ENCODE results near the gene PLCG2.
A peak's percentile ranks its signal among the peaks of the same experiment; 100 is the strongest.
"Not testable (repeated sequence)": the region's sequence is repeated elsewhere in the genome, so short reads cannot be mapped to it uniquely, and the experiment has no call there.

The PLCG2 gene

GRCh38 chr16:81738783-81739496 is 40.2 kb upstream of the PLCG2 start:
- no peaks in the 10 kb centered on the region for H3K36me3 ChIP-seq (replicated peaks in 1 of 2; ENCODE audit: control insufficient read depth in 2 of 2, insufficient read depth in 2 of 2, low read length in 2 of 2)
- no peak overlapping the region for H3K4me2 ChIP-seq (ENCODE audit: insufficient read depth, low read length, poor library complexity, severe bottlenecking)
- H2AFZ ChIP-seq (ENCODE audit: low read length) = no peak overlapping the region
- no peak overlapping the region for H3K18ac ChIP-seq (ENCODE audit: low read length)
- DNase-seq (ENCODE audit: low spot score) = no peak
- peak overlapping the region; percentile 95 for H2AK5ac ChIP-seq (ENCODE audit: low read depth, low read length)
- peaks cover 0 to 4% (median 0%) of the 10 kb centered on the region in 3 experiments for H3K27me3 ChIP-seq (ENCODE audit: control insufficient read depth in 3 of 3, insufficient read depth in 3 of 3, low read depth in 1 of 3, low read length in 3 of 3)
- no peak overlapping the region for H2BK120ac ChIP-seq (ENCODE audit: low read depth, low read length)
- no peak overlapping the region for H3K27ac ChIP-seq (replicated peaks; ENCODE audit: low read length)
- H4K91ac ChIP-seq (ENCODE audit: low read depth, low read length, poor library complexity) = no peak overlapping the region
- no peak overlapping the region for H3K14ac ChIP-seq (ENCODE audit: low read length)
- WGBS, 2 donors (ENCODE audit: extremely low coverage in 2 of 2, insufficient read length in 2 of 2, insufficient replicate concordance in 1 of 2) = no CpG with 5 or more reads among the region's 18 CpGs
- H3K23ac ChIP-seq (ENCODE audit: low read depth, low read length, poor library complexity) = no peak overlapping the region
- H2BK5ac ChIP-seq (ENCODE audit: low read length) = peak overlapping the region; percentile 13
- H3K9ac ChIP-seq (ENCODE audit: low read depth, low read length, poor library complexity) = no peak overlapping the region
- H4K8ac ChIP-seq (ENCODE audit: low read depth, low read length) = no peak overlapping the region
- H3K9me3 ChIP-seq (replicated peaks in 1 of 2; ENCODE audit: control insufficient read depth in 2 of 2, insufficient read depth in 1 of 2, low read depth in 1 of 2, low read length in 2 of 2) = peaks cover 0 to 2% of the 10 kb centered on the region in 2 donors
- H3K4ac ChIP-seq (ENCODE audit: low read length) = no peak overlapping the region
- peak overlapping the region; percentile 55 for H2BK15ac ChIP-seq (ENCODE audit: low read length)
- no peaks in the 10 kb centered on the region for H3K79me1 ChIP-seq (ENCODE audit: low read depth, low read length)
- no peak overlapping the region for H3K4me3 ChIP-seq (ENCODE audit: low read length in 2 of 2)
- peak overlapping the region; percentile 1 for H2BK12ac ChIP-seq (ENCODE audit: low read length)
- no peaks in the 10 kb centered on the region for H3K4me1 ChIP-seq (ENCODE audit: control insufficient read depth in 2 of 2, insufficient read depth in 1 of 2, low read depth in 1 of 2, low read length in 2 of 2)

DNA sequence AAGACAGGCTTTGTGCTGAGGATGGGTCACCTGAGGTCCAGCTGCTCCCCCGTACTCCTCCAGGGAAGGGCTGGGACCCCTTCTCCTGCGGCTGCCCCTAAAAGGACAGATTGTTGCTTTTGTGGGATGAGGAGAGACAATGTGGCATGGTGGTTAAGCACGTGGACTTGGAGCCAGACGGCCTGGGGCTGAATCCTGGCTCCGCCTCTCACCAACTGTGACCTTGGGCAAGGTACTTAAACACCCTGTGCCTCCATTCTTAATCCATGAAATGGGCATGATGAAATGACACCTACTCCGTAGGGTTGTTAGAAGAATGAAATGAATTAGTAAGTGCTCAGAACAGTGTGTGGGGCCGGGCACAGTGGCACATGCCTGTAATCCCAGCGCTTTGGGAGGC is 39.6 kb upstream of the PLCG2 start:
- no peak overlapping the region for H2BK120ac ChIP-seq (ENCODE audit: low read depth, low read length)
- H4K8ac ChIP-seq (ENCODE audit: low read depth, low read length) = no peak overlapping the region
- H3K4me2 ChIP-seq (ENCODE audit: insufficient read depth, low read length, poor library complexity, severe bottlenecking) = no peak overlapping the region
- H3K4me3 ChIP-seq (ENCODE audit: low read length in 2 of 2) = no peak overlapping the region
- H3K27me3 ChIP-seq (ENCODE audit: control insufficient read depth in 3 of 3, insufficient read depth in 3 of 3, low read depth in 1 of 3, low read length in 3 of 3) = peaks cover 0 to 4% (median 0%) of the 10 kb centered on the region in 3 experiments
- H2AK5ac ChIP-seq (ENCODE audit: low read depth, low read length) = peak overlapping the region; percentile 71
- H3K4ac ChIP-seq (ENCODE audit: low read length) = no peak overlapping the region
- peaks cover 0 to 2% of the 10 kb centered on the region in 2 donors for H3K9me3 ChIP-seq (replicated peaks in 1 of 2; ENCODE audit: control insufficient read depth in 2 of 2, insufficient read depth in 1 of 2, low read depth in 1 of 2, low read length in 2 of 2)
- H3K14ac ChIP-seq (ENCODE audit: low read length) = no peak overlapping the region
- H2BK15ac ChIP-seq (ENCODE audit: low read length) = no peak overlapping the region
- H3K23ac ChIP-seq (ENCODE audit: low read depth, low read length, poor library complexity) = no peak overlapping the region
- no peak overlapping the region for H3K27ac ChIP-seq (replicated peaks; ENCODE audit: low read length)
- peak overlapping the region; percentile 13 for H2BK5ac ChIP-seq (ENCODE audit: low read length)
- H3K9ac ChIP-seq (ENCODE audit: low read depth, low read length, poor library complexity) = no peak overlapping the region
- no peak overlapping the region for H2AFZ ChIP-seq (ENCODE audit: low read length)
- no peaks in the 10 kb centered on the region for H3K79me1 ChIP-seq (ENCODE audit: low read depth, low read length)
- no peaks in the 10 kb centered on the region for H3K36me3 ChIP-seq (replicated peaks in 1 of 2; ENCODE audit: control insufficient read depth in 2 of 2, insufficient read depth in 2 of 2, low read length in 2 of 2)
- H4K91ac ChIP-seq (ENCODE audit: low read depth, low read length, poor library complexity) = no peak overlapping the region
- H2BK12ac ChIP-seq (ENCODE audit: low read length) = no peak overlapping the region
- no peaks in the 10 kb centered on the region for H3K4me1 ChIP-seq (ENCODE audit: control insufficient read depth in 2 of 2, insufficient read depth in 1 of 2, low read depth in 1 of 2, low read length in 2 of 2)
- WGBS, 2 donors (ENCODE audit: extremely low coverage in 2 of 2, insufficient read length in 2 of 2, insufficient replicate concordance in 1 of 2) = no CpG with 5 or more reads among the region's 8 CpGs
- no peak for DNase-seq (ENCODE audit: low spot score)
- H3K18ac ChIP-seq (ENCODE audit: low read length) = no peak overlapping the region

DNA sequence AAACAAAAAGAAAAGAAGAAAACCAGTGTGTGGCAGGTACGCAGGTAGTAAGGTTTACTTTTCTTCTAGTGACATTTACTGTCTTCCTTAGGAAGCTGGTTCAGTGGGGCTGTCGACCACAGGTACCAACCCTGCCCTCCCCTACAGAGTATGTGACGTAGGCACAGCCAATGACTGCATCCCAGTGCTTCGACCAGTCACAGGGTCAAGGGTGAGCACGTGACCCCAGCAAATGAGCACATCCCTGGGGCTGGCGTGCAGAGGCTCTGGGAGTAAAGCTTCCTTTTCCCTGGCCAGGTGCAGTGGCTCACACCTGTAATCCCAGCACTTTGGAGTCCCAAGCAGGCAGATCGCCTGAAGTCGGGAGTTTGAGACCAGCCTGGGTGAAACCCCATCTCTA is 38.9 kb upstream of the PLCG2 start:
- H3K14ac ChIP-seq (ENCODE audit: low read length) = no peak overlapping the region
- H3K4me2 ChIP-seq (ENCODE audit: insufficient read depth, low read length, poor library complexity, severe bottlenecking) = no peak overlapping the region
- H2BK120ac ChIP-seq (ENCODE audit: low read depth, low read length) = no peak overlapping the region
- no peak overlapping the region for H2AK5ac ChIP-seq (ENCODE audit: low read depth, low read length)
- H3K4ac ChIP-seq (ENCODE audit: low read length) = no peak overlapping the region
- H4K91ac ChIP-seq (ENCODE audit: low read depth, low read length, poor library complexity) = no peak overlapping the region
- H2AFZ ChIP-seq (ENCODE audit: low read length) = no peak overlapping the region
- H2BK5ac ChIP-seq (ENCODE audit: low read length) = no peak overlapping the region
- no peak overlapping the region for H4K8ac ChIP-seq (ENCODE audit: low read depth, low read length)
- no peaks in the 10 kb centered on the region for H3K79me1 ChIP-seq (ENCODE audit: low read depth, low read length)
- H3K27ac ChIP-seq (replicated peaks; ENCODE audit: low read length) = no peak overlapping the region
- DNase-seq (ENCODE audit: low spot score) = no peak
- peak overlapping the region in 1 of 2 donors; percentile 61 for H3K4me3 ChIP-seq (ENCODE audit: low read length in 2 of 2)
- no peak overlapping the region for H2BK12ac ChIP-seq (ENCODE audit: low read length)
- H3K27me3 ChIP-seq (ENCODE audit: control insufficient read depth in 3 of 3, insufficient read depth in 3 of 3, low read depth in 1 of 3, low read length in 3 of 3) = peaks cover 0 to 4% (median 0%) of the 10 kb centered on the region in 3 experiments
- peak overlapping the region; percentile 2 for H3K18ac ChIP-seq (ENCODE audit: low read length)
- no peaks in the 10 kb centered on the region for H3K36me3 ChIP-seq (replicated peaks in 1 of 2; ENCODE audit: control insufficient read depth in 2 of 2, insufficient read depth in 2 of 2, low read length in 2 of 2)
- H3K9me3 ChIP-seq (replicated peaks in 1 of 2; ENCODE audit: control insufficient read depth in 2 of 2, insufficient read depth in 1 of 2, low read depth in 1 of 2, low read length in 2 of 2) = peaks cover 0 to 2% of the 10 kb centered on the region in 2 donors
- no peaks in the 10 kb centered on the region for H3K4me1 ChIP-seq (ENCODE audit: control insufficient read depth in 2 of 2, insufficient read depth in 1 of 2, low read depth in 1 of 2, low read length in 2 of 2)
- H3K23ac ChIP-seq (ENCODE audit: low read depth, low read length, poor library complexity) = no peak overlapping the region
- WGBS, 2 donors (ENCODE audit: extremely low coverage in 2 of 2, insufficient read length in 2 of 2, insufficient replicate concordance in 1 of 2) = no CpG with 5 or more reads among the region's 8 CpGs
- peak overlapping the region; percentile 50 for H3K9ac ChIP-seq (ENCODE audit: low read depth, low read length, poor library complexity)
- no peak overlapping the region for H2BK15ac ChIP-seq (ENCODE audit: low read length)

DNA sequence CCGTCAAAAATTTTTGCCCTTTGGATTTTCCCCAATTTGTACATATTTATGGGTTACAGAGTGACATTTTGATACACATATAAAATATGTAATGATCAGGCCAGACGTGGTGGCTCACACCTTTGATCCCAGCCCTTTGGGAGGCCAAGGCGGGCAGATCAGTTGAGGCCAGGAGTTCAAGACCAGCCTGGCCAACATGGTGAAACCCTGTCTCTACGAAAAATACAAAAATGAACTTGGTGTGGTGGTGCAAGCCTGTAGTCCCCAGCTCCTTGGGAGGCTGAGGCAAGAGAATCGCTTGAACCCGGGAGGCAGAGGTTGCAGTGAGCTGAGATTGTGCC is 37.7 kb upstream of the PLCG2 start:
- not testable (repeated sequence) for H3K4ac ChIP-seq (ENCODE audit: low read length); H4K91ac ChIP-seq (ENCODE audit: low read depth, low read length, poor library complexity); H3K9ac ChIP-seq (ENCODE audit: low read depth, low read length, poor library complexity); DNase-seq (ENCODE audit: low spot score); H3K4me2 ChIP-seq (ENCODE audit: insufficient read depth, low read length, poor library complexity, severe bottlenecking); H3K14ac ChIP-seq (ENCODE audit: low read length); H3K18ac ChIP-seq (ENCODE audit: low read length); H3K9me3 ChIP-seq (replicated peaks in 1 of 2; ENCODE audit: control insufficient read depth in 2 of 2, insufficient read depth in 1 of 2, low read depth in 1 of 2, low read length in 2 of 2); H3K4me1 ChIP-seq (ENCODE audit: control insufficient read depth in 2 of 2, insufficient read depth in 1 of 2, low read depth in 1 of 2, low read length in 2 of 2); H4K8ac ChIP-seq (ENCODE audit: low read depth, low read length); H2BK120ac ChIP-seq (ENCODE audit: low read depth, low read length); H2BK12ac ChIP-seq (ENCODE audit: low read length); H2BK15ac ChIP-seq (ENCODE audit: low read length); H2AK5ac ChIP-seq (ENCODE audit: low read depth, low read length); H2AFZ ChIP-seq (ENCODE audit: low read length); H3K27me3 ChIP-seq (ENCODE audit: control insufficient read depth in 3 of 3, insufficient read depth in 3 of 3, low read depth in 1 of 3, low read length in 3 of 3); H3K4me3 ChIP-seq (ENCODE audit: low read length in 2 of 2); H3K79me1 ChIP-seq (ENCODE audit: low read depth, low read length); H3K36me3 ChIP-seq (replicated peaks in 1 of 2; ENCODE audit: control insufficient read depth in 2 of 2, insufficient read depth in 2 of 2, low read length in 2 of 2); H2BK5ac ChIP-seq (ENCODE audit: low read length); H3K27ac ChIP-seq (replicated peaks; ENCODE audit: low read length); H3K23ac ChIP-seq (ENCODE audit: low read depth, low read length, poor library complexity)
- WGBS, 2 donors (ENCODE audit: extremely low coverage in 2 of 2, insufficient read length in 2 of 2, insufficient replicate concordance in 1 of 2) = no CpG with 5 or more reads among the region's 6 CpGs

Measured in neuronal stem cell (in vitro differentiated cells).